ENCODE data around the gene BLVRB. TPM values are rescaled to one million over a fixed set of nuclear protein-coding genes. Genes with fewer than 3 reads are reported as not detected.

BLVRB gene
- polyA plus RNA-seq, 1 donor (not counting 4 experiments of a cell fraction or from before 2014, with no cell fraction given), result 52.5 TPM

DNA sequence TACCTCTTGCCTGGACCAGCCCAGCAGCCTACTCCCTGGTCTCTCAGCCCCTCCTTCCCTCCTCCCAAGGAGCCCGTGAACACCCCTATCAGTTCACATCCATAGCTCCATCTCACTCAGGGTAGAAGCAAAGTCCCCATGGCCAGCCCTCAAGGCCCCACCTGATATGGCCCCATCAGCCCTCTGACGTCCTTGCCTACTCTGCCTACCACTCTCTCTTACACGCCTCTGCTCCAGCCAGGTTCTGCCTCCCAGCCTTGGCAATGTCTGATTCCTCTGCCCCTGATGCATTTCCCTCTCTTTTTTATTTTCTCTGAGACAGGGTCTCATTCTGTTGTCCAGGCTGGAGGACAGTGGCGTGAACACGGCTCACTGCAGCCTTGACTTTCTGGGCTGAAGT lies 13.5 kb downstream of the BLVRB start:
- DNase-seq (ENCODE audit: low read depth, low spot score) (no peak), FAIRE-seq (no peak)
- H3K9me1 ChIP-seq (ENCODE audit: control insufficient read depth, extremely low read depth, insufficient read depth, low read length), result no peaks in the 10 kb centered on the region
- peaks cover 12% of the 10 kb centered on the region for H3K4me1 ChIP-seq (ENCODE audit: control insufficient read depth, extremely low read depth, insufficient read depth, low read length)
- no peaks in the 10 kb centered on the region for H3K79me2 ChIP-seq (ENCODE audit: control insufficient read depth, insufficient read depth, low read length)
- H3K27ac ChIP-seq (ENCODE audit: control insufficient read depth, insufficient read depth, low read length), result no peak overlapping the region
- no peaks in the 10 kb centered on the region for H3K9me3 ChIP-seq (ENCODE audit: control insufficient read depth, low read depth, low read length)
- dilution Hi-C loops (cut with MboI; ENCODE audit: extremely low pct_ligation_motif_present, low sequenced_read_pairs), result no loop called here
- no peak overlapping the region for H2AFZ ChIP-seq (ENCODE audit: control insufficient read depth, low read length)
- no peaks in the 10 kb centered on the region for H3K27me3 ChIP-seq (ENCODE audit: control insufficient read depth, extremely low read depth, insufficient read depth, low read length)
- H3K9ac ChIP-seq (ENCODE audit: control insufficient read depth, extremely low read depth, insufficient read depth, low read length), result no peak overlapping the region
- peaks cover 0 to 6% of the 10 kb centered on the region in 2 experiments for H3K36me3 ChIP-seq (ENCODE audit: control insufficient read depth in 2 of 2, extremely low read depth in 1 of 2, insufficient read depth in 2 of 2, low read length in 2 of 2)
- no peaks in the 10 kb centered on the region for H4K20me1 ChIP-seq (ENCODE audit: control insufficient read depth, extremely low read depth, insufficient read depth, low read length)
- TF ChIP-seq, protein P1, sequence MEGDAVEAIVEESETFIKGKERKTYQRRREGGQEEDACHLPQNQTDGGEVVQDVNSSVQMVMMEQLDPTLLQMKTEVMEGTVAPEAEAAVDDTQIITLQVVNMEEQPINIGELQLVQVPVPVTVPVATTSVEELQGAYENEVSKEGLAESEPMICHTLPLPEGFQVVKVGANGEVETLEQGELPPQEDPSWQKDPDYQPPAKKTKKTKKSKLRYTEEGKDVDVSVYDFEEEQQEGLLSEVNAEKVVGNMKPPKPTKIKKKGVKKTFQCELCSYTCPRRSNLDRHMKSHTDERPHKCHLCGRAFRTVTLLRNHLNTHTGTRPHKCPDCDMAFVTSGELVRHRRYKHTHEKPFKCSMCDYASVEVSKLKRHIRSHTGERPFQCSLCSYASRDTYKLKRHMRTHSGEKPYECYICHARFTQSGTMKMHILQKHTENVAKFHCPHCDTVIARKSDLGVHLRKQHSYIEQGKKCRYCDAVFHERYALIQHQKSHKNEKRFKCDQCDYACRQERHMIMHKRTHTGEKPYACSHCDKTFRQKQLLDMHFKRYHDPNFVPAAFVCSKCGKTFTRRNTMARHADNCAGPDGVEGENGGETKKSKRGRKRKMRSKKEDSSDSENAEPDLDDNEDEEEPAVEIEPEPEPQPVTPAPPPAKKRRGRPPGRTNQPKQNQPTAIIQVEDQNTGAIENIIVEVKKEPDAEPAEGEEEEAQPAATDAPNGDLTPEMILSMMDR (optimal IDR thresholded peaks at IDR 0.05 in 1 of 3, IDR thresholded peaks at IDR 0.05 in 1 of 3, conservative IDR thresholded peaks at IDR 0.05 in 1 of 3; ENCODE audit: extremely low read depth in 1 of 3, insufficient read depth in 2 of 3, low read length in 3 of 3), result no peak
- TF ChIP-seq EZH2 (IDR thresholded peaks at IDR 0.05; ENCODE audit: low read length), result no peak
- H3K4me2 ChIP-seq (ENCODE audit: control insufficient read depth, extremely low read depth, insufficient read depth, low read depth, low read length), result no peak overlapping the region
- H3K4me3 ChIP-seq (ENCODE audit: control insufficient read depth in 2 of 3, extremely low read depth in 1 of 3, insufficient read depth in 2 of 3, low read depth in 1 of 3, low read length in 3 of 3), result no peak overlapping the region

DNA sequence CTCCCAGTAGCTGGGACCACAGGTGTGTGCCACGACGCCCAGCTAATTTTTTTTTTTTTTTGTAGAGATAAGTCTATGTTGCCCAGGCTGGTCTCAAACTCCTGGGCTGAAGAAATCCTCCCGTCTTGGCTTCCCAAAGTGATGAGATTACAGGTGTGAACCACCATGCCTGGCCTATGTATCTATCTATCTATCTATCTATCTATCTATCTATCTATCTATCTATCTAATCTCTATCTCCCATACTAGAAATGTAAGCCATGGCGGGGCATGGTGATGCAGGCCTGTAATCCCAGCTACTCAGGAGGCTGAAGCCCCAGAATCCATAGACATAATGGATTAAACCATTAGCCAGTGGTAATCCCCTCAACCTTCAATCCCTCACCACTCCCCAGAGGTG lies 14.9 kb downstream of the BLVRB start:
- Histone ChIP-seq H3K27ac (ENCODE audit: control insufficient read depth, insufficient read depth, low read length) (no peak overlapping the region), H3K79me2 (ENCODE audit: control insufficient read depth, insufficient read depth, low read length) (no peaks in the 10 kb centered on the region), H3K4me3 (ENCODE audit: control insufficient read depth in 2 of 3, extremely low read depth in 1 of 3, insufficient read depth in 2 of 3, low read depth in 1 of 3, low read length in 3 of 3) (no peak overlapping the region), H4K20me1 (ENCODE audit: control insufficient read depth, extremely low read depth, insufficient read depth, low read length) (no peaks in the 10 kb centered on the region), H2AFZ (ENCODE audit: control insufficient read depth, low read length) (no peak overlapping the region), H3K9me3 (ENCODE audit: control insufficient read depth, low read depth, low read length) (no peaks in the 10 kb centered on the region), H3K36me3 (ENCODE audit: control insufficient read depth in 2 of 2, extremely low read depth in 1 of 2, insufficient read depth in 2 of 2, low read length in 2 of 2) (peaks cover 0 to 2% of the 10 kb centered on the region in 2 experiments), H3K9ac (ENCODE audit: control insufficient read depth, extremely low read depth, insufficient read depth, low read length) (no peak overlapping the region), H3K27me3 (ENCODE audit: control insufficient read depth, extremely low read depth, insufficient read depth, low read length) (no peaks in the 10 kb centered on the region), H3K4me1 (ENCODE audit: control insufficient read depth, extremely low read depth, insufficient read depth, low read length) (peaks cover 14% of the 10 kb centered on the region), H3K4me2 (ENCODE audit: control insufficient read depth, extremely low read depth, insufficient read depth, low read depth, low read length) (no peak overlapping the region), H3K9me1 (ENCODE audit: control insufficient read depth, extremely low read depth, insufficient read depth, low read length) (no peaks in the 10 kb centered on the region)
- DNase-seq (ENCODE audit: low read depth, low spot score) (no peak), FAIRE-seq (no peak)
- TF ChIP-seq, protein P1 (optimal IDR thresholded peaks at IDR 0.05 in 1 of 3, IDR thresholded peaks at IDR 0.05 in 1 of 3, conservative IDR thresholded peaks at IDR 0.05 in 1 of 3; ENCODE audit: extremely low read depth in 1 of 3, insufficient read depth in 2 of 3, low read length in 3 of 3), result no peak
- no peak for TF ChIP-seq EZH2 (IDR thresholded peaks at IDR 0.05; ENCODE audit: low read length)
- dilution Hi-C loops (cut with MboI; ENCODE audit: extremely low pct_ligation_motif_present, low sequenced_read_pairs), result no loop called here
